Choroid plexus epithelial cell (primary cell): ENCODE measurements around the gene ADIPOR2.

ENCODE experiments used
- DNase-seq: peaks from one replicate; pipeline ENCODE4 v3.0.0-alpha.2; 2010; ENCODE audit warnings: low read depth
- H3K4me3 ChIP-seq: 2 replicates; pipeline ENCODE4 v1.5.1; 2011; ENCODE audit warnings: low read depth, mild to moderate bottlenecking, control low read depth, low read length, moderate library complexity
- TF ChIP-seq, protein P1 (sequence below): conservative IDR thresholded peaks from 2 replicates; pipeline ENCODE4 v1.5.1; 2011; ENCODE audit warnings: low read depth, mild to moderate bottlenecking, control low read depth, inconsistent platforms, low read length, moderate library complexity

The ADIPOR2 gene

DNA sequence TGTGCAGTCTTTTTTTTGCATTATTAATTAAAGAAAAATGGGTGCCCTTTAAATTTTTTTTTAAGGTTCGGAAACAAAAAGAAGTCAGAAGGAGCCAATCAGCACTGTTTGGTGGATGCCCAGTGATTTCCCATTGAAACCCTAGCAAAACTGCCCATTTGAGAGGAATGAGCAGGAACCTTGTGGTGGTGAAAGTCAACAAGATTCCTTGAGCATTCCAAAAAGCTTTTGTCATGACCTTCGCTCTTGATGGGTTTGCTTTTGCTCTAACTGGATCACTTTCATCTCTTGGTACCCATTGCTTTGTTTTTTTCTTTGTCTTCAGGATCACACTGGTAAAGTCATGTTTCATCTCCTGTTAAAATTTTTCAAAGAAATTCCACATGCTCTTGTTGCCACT is 54.1 kb downstream of the ADIPOR2 start:
- TF ChIP-seq, protein P1, sequence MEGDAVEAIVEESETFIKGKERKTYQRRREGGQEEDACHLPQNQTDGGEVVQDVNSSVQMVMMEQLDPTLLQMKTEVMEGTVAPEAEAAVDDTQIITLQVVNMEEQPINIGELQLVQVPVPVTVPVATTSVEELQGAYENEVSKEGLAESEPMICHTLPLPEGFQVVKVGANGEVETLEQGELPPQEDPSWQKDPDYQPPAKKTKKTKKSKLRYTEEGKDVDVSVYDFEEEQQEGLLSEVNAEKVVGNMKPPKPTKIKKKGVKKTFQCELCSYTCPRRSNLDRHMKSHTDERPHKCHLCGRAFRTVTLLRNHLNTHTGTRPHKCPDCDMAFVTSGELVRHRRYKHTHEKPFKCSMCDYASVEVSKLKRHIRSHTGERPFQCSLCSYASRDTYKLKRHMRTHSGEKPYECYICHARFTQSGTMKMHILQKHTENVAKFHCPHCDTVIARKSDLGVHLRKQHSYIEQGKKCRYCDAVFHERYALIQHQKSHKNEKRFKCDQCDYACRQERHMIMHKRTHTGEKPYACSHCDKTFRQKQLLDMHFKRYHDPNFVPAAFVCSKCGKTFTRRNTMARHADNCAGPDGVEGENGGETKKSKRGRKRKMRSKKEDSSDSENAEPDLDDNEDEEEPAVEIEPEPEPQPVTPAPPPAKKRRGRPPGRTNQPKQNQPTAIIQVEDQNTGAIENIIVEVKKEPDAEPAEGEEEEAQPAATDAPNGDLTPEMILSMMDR: no peak
- peak; percentile 16 for DNase-seq
- no peak overlapping the region for H3K4me3 ChIP-seq

DNA sequence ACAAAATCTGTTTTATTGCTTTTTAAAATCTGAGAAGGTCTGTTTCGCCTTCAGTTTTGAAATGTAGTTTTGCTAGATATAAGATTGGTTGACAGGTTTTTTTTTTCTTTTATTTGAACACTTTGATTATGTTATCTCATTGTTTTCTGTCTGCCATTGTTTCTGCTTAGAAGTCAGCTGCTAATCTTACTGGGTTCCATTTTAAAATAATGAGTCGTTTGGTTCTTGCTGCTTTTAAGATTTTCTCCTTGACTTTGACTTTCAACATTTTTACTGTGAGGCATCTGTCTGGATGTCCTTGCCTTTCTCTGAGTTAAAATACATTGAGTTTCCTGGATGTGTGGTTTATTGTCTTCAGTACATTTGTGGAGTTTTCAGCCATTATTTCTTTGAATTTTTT is 56.7 kb downstream of the ADIPOR2 start:
- TF ChIP-seq, protein P1: no peak
- no peak overlapping the region for H3K4me3 ChIP-seq
- DNase-seq: no peak

DNA sequence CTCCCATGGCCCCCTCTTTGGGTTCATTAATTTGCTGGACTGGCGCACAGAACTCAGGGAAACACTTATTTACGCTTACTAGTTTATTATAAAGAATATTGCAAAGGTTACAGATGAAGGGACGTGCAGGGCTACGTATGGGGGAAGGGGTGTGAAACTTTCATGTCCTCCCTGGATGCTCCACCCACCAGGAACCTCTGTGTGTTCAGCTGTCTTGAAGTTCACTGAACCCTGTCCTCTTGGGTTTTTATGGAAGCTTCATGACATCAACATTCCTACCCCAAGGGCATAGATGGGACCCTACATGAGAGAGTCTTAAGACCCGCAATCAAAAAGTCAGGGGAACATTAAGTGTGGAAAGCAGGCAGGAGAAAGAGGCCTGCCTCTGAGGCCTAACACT is 58.1 kb downstream of the ADIPOR2 start:
- H3K4me3 ChIP-seq: no peak overlapping the region
- no peak for DNase-seq
- TF ChIP-seq, protein P1: no peak

DNA sequence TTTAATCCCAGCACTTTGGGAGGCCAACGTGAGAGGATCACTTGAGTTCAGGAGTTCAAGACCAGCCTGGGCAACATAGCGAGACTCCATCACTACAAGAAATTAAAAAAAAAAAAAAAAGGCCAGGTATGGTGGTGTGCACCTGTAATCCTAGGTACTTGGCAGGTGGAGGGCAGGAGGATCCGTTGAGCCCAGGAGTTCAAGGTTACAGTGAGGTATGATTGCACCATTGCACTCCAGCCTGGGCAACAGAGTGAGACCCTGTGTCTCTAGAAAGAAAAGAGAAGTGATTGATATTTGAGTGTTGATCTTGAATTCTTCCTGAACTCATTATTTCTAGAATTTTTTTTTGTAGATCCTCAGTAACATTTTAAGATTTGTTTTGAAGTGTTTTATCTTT is 59.4 kb downstream of the ADIPOR2 start:
- DNase-seq: no peak
- no peak overlapping the region for H3K4me3 ChIP-seq
- TF ChIP-seq, protein P1: no peak

DNA sequence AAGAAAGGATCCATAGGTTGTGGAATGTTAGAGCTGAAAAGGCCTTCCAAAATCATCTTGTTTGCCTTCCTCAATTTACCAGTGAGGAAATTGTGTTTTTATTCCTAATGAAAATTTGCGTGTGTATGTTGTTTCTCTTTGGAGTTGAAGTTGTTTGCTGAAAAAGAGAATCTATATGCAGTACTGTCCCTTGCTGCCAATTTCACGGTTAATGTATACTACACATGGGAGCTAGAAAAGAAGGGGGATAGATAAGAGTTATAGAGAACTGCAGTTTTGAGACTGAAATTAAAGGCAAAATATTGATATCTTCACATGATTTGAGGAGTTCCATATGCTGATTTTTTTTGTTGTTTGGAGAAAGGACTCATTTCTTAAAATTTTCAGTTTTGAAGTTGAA is 67.5 kb downstream of the ADIPOR2 start:
- no peak overlapping the region for H3K4me3 ChIP-seq
- DNase-seq: no peak
- TF ChIP-seq, protein P1: no peak

DNA sequence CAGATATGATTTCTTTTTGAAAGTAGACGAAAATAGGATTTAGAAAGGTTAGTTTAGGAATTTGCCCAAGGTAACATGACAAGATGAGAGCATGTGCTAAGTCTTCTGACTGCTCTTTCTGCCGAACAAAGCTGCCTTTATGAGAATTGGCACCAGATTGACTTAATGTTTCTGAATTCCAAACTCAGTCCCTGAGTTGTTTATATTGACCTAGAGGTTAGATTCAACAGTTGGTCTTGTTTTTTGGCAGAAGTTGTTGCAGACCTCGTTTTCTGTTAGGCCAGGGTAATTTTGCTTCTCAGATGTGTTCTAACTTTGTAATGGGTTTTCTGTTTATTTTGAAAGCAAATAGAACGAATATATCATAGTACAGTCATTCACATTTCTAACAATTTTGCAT is 68.0 kb downstream of the ADIPOR2 start:
- TF ChIP-seq, protein P1: no peak
- no peak overlapping the region for H3K4me3 ChIP-seq
- DNase-seq: peak; percentile 47

DNA sequence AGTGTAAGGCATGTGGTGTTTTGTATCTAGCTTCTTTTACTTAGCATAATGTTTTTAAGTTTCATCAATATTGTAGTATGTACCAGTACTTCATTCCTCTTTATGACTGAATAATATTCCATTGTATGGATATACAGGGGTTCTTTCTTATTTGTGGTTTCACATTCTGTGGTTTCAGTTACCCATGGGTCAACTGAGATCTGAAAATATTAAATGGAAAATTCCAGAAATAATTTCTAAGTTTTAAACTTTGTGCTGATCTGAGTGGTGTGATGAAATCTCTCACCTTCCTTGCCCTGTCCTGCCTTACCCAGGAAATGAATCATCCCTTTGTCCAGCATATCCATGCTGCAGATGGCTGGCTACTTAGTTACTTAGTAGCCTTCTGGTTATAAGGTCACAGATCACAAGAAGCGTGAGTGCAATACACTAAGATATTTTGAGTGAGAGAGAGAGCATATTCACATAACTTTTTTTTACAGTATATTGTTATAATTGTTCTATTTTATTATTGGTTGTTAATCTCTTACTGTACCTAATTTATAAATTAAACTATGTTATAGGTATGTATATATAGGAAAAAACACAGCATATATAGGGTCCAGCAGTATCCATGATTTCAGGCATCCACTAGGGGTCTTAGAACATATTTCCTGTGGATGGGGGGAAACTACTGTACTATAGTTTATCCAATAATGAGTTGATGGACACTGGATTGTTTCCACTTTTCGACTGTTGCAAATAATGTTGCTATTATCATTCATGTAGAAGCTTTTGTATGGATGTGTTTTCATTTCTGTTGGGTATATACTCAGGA is 69.9 kb downstream of the ADIPOR2 start:
- TF ChIP-seq, protein P1: no peak
- peak; percentile 60 for DNase-seq
- no peak overlapping the region for H3K4me3 ChIP-seq
